GM12892 (cell line): ENCODE results near the gene ABHD17A.

ENCODE experiments used
- POLR2A ChIP-seq: IDR thresholded peaks from 2 replicates; pipeline ENCODE4 v1.6.1; 2011; ENCODE audit warnings: low read depth, low read length, control low read depth
- POLR2AphosphoS5 ChIP-seq: IDR thresholded peaks from 2 replicates; pipeline ENCODE4 v1.6.1; 2011; ENCODE audit warnings: low read depth, low read length, control low read depth

DNA sequence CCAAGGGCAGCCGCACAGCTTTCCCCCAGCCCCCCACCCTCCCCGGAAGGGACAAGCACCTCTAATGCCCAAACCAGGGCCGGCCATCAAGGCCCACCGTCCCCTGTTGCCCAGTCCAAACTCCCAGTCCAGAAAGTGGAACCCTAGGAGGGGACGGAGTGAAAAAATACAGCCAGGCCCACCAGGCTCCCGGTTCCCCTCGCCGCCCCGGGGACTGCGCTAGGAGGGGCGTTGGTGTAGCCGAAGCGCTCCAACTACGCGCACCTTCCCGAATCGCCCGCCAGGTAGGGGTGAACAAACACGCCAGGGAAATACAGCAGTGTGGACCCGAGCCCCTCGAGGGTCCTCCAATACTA lies 23.2 kb downstream of the ABHD17A start:
- no peak for TF ChIP-seq POLR2A
- TF ChIP-seq POLR2AphosphoS5 = no peak
